ENCODE results near the gene XPC.
"Not testable (repeated sequence)": the region's sequence is repeated elsewhere in the genome, so short reads cannot be mapped to it uniquely, and the experiment has no call there.

XPC gene

GRCh38 chr3:14119651-14120050, 58.8 kb downstream of the XPC start:
- DNase-seq (ENCODE audit: low spot score): no peak

- no peak for DNase-seq (ENCODE audit: low spot score)
These were observed 59.7 kb downstream of the XPC start for GRCh38 chr3:14118400-14119381.

GRCh38 chr3:14117468-14118399, 60.7 kb downstream of the XPC start:
- DNase-seq (ENCODE audit: low spot score): no peak

- DNase-seq (ENCODE audit: low spot score): no peak
These were observed 64.3 kb downstream of the XPC start for GRCh38 chr3:14113965-14114635.

GRCh38 chr3:14110699-14111098, 67.7 kb downstream of the XPC start:
- DNase-seq (ENCODE audit: low spot score): no peak

GRCh38 chr3:14109821-14110220, 68.6 kb downstream of the XPC start:
- DNase-seq (ENCODE audit: low spot score): not testable (repeated sequence)

GRCh38 chr3:14097616-14098391, 80.6 kb downstream of the XPC start:
- no peak for DNase-seq (ENCODE audit: low spot score)

GRCh38 chr3:14096742-14097141, 81.7 kb downstream of the XPC start:
- DNase-seq (ENCODE audit: low spot score): no peak

Measured in D341Med (cell line).